Stimulated activated CD4-positive, alpha-beta T cell treated with anti-CD3 and anti-CD28 coated beads, Interleukin-12 subunit alpha, Interleukin-12 subunit beta, amount 100 ng/mL, for 4 hours (primary cell): Measurements from ENCODE around the gene AMIGO2.
A peak's percentile ranks its signal among the peaks of the same experiment; 100 is the strongest.
"Not testable (repeated sequence)": the region's sequence is repeated elsewhere in the genome, so short reads cannot be mapped to it uniquely, and the experiment has no call there.

Experiments
- DNase-seq: peaks from one replicate; pipeline ENCODE4 v3.0.0-alpha.2; 2020

AMIGO2 gene

GRCh38 chr12:47079468-47079980, at the start of gene AMIGO2, which contains the start of gene PCED1B:
Gene AMIGO2 (minus strand): TSS chr12:47079959. CDS start chr12:47079002, 957 bp downstream.
Gene PCED1B (plus strand): TSS chr12:47079621. CDS start chr12:47235064, 155,443 bp downstream.
- peak; percentile 64 for DNase-seq

- no peak for DNase-seq
Measured at GRCh38 chr12:47126246-47126645, 46.5 kb upstream of the AMIGO2 start.

GRCh38 chr12:47124451-47124850, 44.7 kb upstream of the AMIGO2 start:
- no peak for DNase-seq

- no peak for DNase-seq
Measured at GRCh38 chr12:47123730-47124129, 44.0 kb upstream of the AMIGO2 start.

- no peak for DNase-seq
Measured at GRCh38 chr12:47122602-47123001, 42.8 kb upstream of the AMIGO2 start.

- DNase-seq = no peak
Measured at GRCh38 chr12:47121146-47121545, 41.4 kb upstream of the AMIGO2 start.

GRCh38 chr12:47120736-47121135, 41.0 kb upstream of the AMIGO2 start:
- no peak for DNase-seq

GRCh38 chr12:47117305-47117704, 37.5 kb upstream of the AMIGO2 start:
- DNase-seq = not testable (repeated sequence)

GRCh38 chr12:47114481-47114892, 34.7 kb upstream of the AMIGO2 start:
- DNase-seq = no peak

- DNase-seq = no peak
Measured at GRCh38 chr12:47112679-47113078, 32.9 kb upstream of the AMIGO2 start.

GRCh38 chr12:47111854-47112253, 32.1 kb upstream of the AMIGO2 start:
- DNase-seq = no peak

GRCh38 chr12:47111392-47111778, 31.6 kb upstream of the AMIGO2 start:
- no peak for DNase-seq

- no peak for DNase-seq
Measured at GRCh38 chr12:47110718-47111391, 31.1 kb upstream of the AMIGO2 start.

- DNase-seq = no peak
Measured at GRCh38 chr12:47110011-47110541, 30.3 kb upstream of the AMIGO2 start.

- DNase-seq = no peak
Measured at GRCh38 chr12:47107926-47108325, 28.2 kb upstream of the AMIGO2 start.

- no peak for DNase-seq
Measured at GRCh38 chr12:47107446-47107845, 27.7 kb upstream of the AMIGO2 start.

- DNase-seq = no peak
Measured at GRCh38 chr12:47105914-47106674, 26.3 kb upstream of the AMIGO2 start.

- no peak for DNase-seq
Measured at GRCh38 chr12:47102845-47103651, 23.3 kb upstream of the AMIGO2 start.

GRCh38 chr12:47102406-47102805, 22.6 kb upstream of the AMIGO2 start:
- DNase-seq = no peak

- DNase-seq = no peak
Measured at GRCh38 chr12:47100160-47100559, 20.4 kb upstream of the AMIGO2 start.

- DNase-seq = no peak
Measured at GRCh38 chr12:47099610-47100009, 19.9 kb upstream of the AMIGO2 start.

GRCh38 chr12:47098099-47098498, 18.3 kb upstream of the AMIGO2 start:
- DNase-seq = no peak
